ENCODE results near the gene FCRL6.

DNA sequence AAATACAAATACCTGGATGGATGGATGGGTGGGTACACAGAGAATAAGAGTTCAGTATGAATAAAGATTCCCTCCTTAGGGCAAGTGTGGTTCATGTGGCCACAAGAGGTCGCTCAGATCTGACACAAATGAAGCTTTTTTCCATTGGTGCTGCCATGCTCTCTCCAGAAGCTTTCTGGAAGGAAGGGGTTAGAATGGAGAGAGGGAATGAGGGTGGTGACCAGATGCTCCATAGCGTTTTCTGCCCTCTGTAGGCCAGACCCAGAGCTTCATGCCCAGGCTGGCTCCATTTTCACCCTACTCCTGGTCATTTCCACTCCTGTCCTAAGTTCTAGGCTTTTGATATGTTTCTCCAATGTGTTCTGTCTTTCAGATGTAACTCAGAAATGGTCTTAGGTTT lies 3.3 kb upstream of the FCRL6 start:
- TF ChIP-seq, protein P1, sequence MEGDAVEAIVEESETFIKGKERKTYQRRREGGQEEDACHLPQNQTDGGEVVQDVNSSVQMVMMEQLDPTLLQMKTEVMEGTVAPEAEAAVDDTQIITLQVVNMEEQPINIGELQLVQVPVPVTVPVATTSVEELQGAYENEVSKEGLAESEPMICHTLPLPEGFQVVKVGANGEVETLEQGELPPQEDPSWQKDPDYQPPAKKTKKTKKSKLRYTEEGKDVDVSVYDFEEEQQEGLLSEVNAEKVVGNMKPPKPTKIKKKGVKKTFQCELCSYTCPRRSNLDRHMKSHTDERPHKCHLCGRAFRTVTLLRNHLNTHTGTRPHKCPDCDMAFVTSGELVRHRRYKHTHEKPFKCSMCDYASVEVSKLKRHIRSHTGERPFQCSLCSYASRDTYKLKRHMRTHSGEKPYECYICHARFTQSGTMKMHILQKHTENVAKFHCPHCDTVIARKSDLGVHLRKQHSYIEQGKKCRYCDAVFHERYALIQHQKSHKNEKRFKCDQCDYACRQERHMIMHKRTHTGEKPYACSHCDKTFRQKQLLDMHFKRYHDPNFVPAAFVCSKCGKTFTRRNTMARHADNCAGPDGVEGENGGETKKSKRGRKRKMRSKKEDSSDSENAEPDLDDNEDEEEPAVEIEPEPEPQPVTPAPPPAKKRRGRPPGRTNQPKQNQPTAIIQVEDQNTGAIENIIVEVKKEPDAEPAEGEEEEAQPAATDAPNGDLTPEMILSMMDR (IDR thresholded peaks at IDR 0.05; ENCODE audit: low read length), result peak; percentile 77
- TF ChIP-seq EZH2 (IDR thresholded peaks at IDR 0.05; ENCODE audit: borderline replicate concordance, low read length), result no peak

Data from OCI-LY1 (cell line).